Effector CD4-positive, alpha-beta T cell (primary cell): ENCODE data around the gene ERAL1.
"Not testable (repeated sequence)": the region's sequence is repeated elsewhere in the genome, so short reads cannot be mapped to it uniquely, and the experiment has no call there.

ENCODE experiments used
- DNase-seq: peaks from one replicate; pipeline ENCODE4 v3.0.0-alpha.2; 2020

ERAL1 gene

GRCh38 chr17:28853295-28853694 is 1.5 kb upstream of the ERAL1 start:
- no peak for DNase-seq

DNA sequence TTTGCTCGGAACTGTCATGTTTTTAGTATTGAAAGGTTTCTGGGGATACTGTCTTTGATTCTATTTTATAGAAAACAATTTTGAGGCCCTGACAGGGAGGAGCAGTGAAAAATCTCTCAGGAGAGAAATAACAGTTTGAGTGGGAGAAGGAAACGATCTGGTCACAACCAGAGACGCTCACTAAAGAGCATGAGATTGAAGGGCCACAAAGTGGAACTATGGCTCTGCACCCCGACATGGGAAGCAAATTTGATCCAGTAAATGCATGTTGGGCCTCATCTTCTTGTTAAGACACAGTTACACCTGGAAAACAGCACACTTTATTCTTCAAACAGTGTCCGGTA is 492 bp downstream of the ERAL1 start:
- DNase-seq, result no peak

- no peak for DNase-seq
Observed at GRCh38 chr17:28856028-28856574, 1.3 kb downstream of the ERAL1 start.

GRCh38 chr17:28857905-28858800 is 3.3 kb downstream of the ERAL1 start:
- DNase-seq, result no peak

DNA sequence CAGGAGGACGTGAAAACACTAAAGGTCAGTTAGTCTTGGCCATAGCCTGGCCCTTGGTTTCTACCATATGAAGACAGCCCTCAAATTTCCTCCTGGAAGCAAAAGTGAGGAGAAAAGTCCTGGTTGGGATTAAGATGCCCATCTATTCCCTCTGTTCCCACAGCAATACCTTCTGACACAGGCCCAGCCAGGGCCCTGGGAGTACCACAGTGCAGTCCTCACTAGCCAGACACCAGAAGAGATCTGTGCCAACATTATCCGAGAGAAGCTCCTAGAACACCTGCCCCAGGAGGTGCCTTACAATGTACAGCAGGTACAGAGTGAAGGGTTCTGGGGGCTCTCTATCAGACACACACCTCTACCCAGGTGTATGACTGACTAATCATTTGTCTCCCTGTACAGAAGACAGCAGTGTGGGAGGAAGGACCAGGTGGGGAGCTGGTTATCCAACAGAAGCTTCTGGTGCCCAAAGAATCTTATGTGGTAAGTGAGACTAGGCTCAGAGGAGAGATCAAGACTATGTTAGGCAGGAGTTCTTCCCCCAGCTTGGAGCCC is 4.1 kb downstream of the ERAL1 start:
- no peak for DNase-seq

DNA sequence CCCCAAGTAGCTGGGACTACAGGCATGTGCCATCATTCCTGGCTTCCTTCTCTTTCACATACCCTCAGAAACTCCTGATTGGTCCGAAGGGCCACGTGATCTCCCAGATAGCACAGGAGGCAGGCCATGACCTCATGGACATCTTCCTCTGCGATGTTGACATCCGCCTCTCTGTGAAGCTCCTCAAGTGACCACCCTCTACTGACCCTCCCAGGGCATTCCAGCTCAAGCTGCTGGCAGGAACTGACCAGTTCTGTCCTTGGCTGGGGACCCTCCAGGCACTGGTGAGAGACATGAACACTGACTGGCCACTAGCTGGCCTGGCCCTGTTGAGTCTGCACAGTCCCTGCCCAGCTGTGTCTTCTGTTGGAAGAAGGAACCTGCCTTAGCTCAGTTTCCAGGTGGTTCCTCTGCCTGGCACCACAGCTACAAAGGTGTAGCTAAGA is 5.6 kb downstream of the ERAL1 start:
- no peak for DNase-seq

DNA sequence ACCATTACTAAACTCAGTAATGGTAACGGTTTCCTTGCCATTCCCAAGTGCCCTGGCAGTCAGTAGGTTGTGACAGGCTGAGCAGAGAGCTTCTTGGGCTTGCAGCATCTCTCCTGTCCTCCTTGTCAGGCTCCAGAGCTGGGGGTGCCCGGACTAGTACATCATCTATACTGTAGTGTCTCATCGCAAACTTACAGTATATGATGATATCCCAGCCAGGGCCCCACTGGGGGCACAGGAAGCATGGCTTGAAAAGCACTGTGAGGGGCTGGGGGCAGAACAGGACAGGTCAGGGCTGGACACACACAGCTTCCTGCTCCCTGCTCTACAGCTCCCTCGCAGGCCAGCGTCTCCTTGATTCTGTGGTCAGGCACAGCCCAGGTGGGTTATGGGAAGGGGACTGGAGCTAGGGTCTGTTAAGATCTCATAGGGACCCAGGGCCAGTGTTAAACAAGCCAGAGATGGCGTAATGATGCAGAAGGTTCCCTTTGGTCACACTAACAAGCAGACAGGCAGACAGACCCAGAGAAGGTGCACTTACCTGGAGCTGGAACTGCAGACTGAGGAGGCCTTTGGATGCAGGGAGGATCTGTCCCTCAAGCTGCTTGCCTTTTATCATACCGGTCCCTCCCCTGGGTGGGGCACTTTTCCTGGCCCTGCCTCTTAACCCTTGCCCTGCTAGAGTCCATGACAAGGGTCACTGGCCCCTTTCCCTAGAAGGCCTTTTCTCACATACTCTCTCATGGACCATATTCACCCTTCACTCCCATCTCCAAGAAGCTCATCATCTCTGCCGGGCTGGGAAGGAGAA is 6.8 kb downstream of the ERAL1 start:
- no peak for DNase-seq

- DNase-seq, result no peak
Observed at GRCh38 chr17:28862561-28862960, 7.7 kb downstream of the ERAL1 start.

- DNase-seq, result no peak
Observed at GRCh38 chr17:28863953-28864352, 9.1 kb downstream of the ERAL1 start.

DNA sequence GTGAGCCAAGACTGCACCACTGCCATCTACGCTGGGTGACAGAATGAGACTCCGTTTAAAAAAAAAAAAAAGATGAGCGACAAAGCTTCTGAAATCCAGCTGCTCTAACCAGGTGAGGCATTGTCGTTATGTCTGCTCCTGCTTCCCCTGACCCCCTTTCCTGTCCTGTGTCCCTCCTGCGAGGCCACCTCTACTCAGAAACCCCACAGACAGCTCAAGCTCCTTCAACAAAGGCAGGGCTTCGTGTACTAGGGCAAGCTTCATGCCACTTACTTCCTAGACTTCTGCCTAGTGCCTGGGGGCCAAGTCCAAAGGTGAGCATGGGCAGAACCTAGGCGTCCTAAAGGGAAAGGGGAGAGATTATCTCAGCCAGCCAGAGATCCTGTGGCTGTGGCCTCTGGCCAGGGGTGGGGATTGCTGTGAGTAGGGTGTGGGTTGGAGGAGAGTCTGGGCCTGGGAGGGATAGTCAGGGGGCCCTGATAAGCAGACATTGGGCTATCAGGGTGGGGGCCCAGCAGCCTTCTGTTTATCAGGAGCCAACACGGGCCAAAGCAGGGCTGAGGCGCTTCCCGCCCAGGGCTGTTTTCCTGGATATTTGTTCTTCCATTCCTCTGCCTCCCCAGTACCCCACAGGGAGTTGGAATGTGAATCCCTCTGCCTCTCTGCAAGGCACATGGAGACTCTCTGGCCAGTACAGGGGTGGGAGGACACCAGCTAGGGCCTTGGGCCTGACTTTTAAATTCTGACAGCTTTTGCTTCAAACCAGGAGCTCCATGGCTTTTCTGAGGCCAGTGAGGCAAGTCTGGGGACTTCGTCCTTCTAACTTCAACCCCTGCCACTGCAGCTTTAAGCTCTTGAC is 10.4 kb downstream of the ERAL1 start:
- DNase-seq, result no peak

DNA sequence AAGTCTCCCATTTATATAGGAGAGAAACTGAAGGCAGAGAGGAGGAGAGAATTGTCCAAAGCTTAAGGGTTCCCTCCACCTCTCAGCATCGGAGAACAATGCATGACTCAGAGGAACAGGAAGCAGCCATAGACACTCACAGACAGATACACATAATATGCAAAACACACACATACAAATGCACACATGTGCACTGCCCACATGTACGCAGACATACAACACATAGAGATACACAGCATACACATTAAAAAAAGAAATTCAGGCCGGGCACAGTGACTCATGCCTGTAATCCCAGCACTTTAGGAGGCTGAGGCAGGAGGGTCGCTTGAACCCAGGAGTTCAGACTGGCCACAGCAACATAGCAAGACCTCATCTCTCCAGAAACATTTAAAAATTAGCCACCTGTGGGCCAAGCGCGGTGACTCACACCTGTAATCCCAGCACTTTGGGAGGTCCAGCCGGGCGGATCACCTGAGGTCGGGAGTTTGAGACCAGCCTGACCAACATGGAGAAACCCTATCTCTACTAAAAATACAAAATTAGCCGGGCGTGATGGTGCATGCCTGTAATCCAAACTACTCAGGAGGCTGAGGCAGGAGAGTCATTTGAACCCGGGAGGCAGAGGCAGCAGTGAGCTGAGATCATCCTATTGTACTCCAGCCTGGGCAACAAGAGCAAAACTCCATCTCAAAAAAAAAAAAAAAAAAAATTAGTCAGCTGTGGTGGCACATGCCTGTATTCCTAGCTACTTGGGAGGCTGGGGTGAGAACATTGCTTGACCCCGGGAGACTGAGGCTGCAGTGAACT is 11.3 kb downstream of the ERAL1 start:
- DNase-seq, result no peak

DNA sequence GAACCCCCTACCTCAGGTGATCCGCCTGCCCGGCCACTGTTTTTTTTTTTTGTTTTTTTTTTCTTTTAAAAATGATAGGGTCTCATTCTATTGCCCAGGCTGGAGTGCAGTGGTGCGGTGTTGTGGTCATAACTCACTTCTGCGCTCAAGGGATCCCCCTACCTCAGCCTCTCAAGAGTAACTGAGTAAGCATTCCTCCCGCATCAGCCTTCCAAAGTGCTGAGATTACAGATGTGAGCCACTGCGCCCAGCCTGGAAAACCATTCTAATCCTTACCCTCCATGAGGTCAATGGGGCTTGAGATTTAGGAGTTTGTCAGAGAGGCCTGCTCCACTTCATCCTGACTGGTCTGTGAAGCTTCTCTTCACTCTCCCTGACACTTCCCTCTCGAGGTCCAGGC is 12.5 kb downstream of the ERAL1 start:
- DNase-seq, result no peak

GRCh38 chr17:28871056-28871579 is 16.3 kb downstream of the ERAL1 start:
- DNase-seq, result no peak

DNA sequence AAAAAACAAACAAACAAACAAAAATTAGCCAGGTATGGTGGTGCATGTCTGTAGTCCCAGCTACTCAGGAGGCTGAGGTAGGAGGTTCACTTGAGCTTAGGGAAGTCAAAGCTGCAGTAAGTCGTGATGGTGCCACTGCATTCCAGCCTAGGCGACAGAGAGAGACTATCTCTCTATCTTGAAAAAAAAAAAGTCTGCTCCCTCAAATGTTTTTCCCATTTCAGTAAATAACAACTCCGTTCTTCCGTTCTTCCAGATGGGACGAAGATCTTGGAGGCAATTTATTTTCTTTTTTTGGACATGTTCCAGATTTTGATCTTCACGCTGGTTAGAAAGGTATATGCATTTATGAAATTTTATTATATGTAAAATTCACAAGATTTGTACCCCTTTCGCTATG is 19.0 kb downstream of the ERAL1 start:
- no peak for DNase-seq

DNA sequence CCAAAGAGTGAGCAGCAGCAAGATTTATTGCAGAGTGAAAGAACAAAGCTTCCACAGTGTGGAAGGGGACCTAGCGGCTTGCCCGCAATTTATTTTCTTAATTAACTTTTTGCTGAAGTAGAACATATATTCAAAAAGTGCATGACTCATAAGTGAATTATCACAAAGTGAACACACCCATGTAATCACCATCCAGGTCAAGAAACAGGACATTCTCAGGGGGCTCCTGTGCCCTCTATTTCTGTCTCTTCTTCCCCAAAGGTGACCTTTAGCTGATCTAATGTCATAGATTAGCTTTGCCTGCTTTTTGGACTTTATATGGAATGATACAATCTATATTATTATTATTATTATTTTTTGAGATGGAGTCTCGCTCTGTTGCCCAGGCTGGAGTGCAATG is 19.9 kb downstream of the ERAL1 start:
- no peak for DNase-seq

GRCh38 chr17:28875848-28876550 is 21.2 kb downstream of the ERAL1 start:
- no peak for DNase-seq

DNA sequence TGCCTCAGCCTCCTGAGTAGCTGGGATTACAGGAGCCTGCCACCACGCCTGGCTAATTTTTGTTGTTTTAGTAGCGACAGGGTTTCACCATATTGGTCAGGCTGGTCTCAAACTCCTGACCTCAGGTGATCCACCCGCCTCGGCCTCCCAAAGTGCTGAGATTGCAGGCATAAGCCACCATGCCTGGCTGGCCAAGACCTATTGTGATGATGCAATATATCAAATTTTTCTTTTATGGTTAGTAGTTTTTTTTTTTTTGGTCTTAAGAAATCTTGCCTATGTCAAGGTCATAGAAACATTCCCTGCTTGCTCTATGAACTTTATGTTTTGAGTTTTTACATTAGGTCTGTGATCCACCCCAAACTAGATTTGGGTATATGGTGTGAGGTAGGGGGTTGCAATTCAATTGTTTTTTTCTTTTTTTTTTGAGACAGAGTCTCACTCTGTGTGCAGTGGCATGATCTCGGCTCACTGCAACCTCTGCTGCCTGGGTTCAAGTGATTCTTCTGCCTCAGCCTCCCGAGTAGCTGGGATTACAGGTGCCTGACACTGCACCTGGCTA is 22.4 kb downstream of the ERAL1 start:
- DNase-seq, result not testable (repeated sequence)

DNA sequence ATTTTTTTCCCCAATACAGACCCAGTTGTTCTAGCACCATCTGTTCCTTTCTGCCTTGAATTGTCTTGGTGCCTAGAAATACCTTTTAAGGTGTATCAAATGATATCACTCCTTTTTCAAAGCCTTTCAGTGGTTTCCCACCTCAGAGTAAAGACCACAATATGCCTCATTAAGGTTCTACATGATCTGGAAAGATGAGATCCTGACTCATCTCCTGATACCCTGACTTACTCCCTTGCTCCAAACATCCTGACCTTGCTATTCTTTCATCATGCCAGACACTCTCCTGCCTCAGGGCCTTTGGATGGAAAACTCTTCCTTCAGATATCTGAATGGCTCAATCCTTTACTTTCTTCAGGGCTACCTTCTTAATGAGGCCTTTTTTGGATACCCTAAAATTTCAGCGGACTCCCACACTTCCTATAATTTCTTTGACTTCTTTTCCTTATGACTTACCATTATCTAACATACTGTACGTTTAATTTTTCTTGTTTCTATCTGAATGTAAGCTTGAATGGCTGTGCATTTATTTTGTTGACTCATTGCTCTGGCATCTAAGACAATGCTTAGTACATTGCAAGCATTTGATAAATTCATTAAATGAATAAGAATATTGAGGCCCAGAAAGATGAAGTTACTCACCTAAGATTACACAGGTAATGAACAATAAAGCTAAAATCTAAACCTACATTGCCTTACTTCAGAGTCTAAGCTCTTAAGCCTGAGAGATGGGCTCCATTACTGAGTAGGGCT is 23.5 kb downstream of the ERAL1 start:
- no peak for DNase-seq

DNA sequence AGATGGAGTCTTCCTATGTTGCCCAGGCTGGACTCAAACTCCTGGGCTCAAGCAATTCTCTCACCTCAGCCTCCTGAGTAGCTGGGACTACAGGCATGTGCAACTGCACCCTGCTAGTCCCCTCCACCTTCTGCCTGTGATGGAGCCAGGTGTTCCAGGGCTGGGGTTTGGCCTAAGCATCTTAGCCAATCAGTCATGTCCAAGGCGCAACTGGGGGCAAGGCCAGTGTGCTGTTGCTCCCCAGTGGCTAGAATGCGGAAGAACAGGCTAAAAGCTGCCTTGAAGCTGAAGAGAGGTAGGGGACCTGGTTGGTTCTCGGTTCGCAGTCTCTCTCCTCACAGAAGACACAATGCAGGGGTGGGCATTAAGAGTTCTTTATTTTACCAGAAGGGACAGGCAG is 24.2 kb downstream of the ERAL1 start:
- no peak for DNase-seq
